HEK293T (cell line): Measurements from ENCODE around the gene NHP2.

Source experiments
- CTCF ChIA-PET: fragments of 350-600 bp; formaldehyde crosslinking; extraction: SDS; loops from one replicate; lab custom pipeline; 2021; ENCODE audit warnings: antibody characterized with exemption, inconsistent platforms; lab: Yijun Ruan, JAX
- POLR2A ChIA-PET: fragments of 350-600 bp; formaldehyde crosslinking; extraction: SDS; loops from one replicate; lab custom pipeline; 2020; ENCODE audit warnings: antibody characterized with exemption, inconsistent platforms; lab: Yijun Ruan, JAX
- DNase-seq: peaks from one replicate; pipeline ENCODE4 v3.0.0; 2012; ENCODE audit warnings: mixed read lengths; ENCODE audit errors: extremely low spot score
- ARNT ChIP-seq: fragments of 450-650 bp; IDR thresholded peaks from 2 replicates; pipeline ENCODE4 v1.6.1; 2017; ENCODE audit warnings: mild to moderate bottlenecking
- BHLHE40 ChIP-seq: fragments of 450-650 bp; IDR thresholded peaks from 2 replicates; pipeline ENCODE4 v1.6.1; 2016; ENCODE audit warnings: mild to moderate bottlenecking, moderate library complexity, borderline replicate concordance
- CTBP1 ChIP-seq: fragments of 450-650 bp; IDR thresholded peaks from 2 replicates; pipeline ENCODE4 v1.6.1; 2016; ENCODE audit warnings: borderline replicate concordance
- ELF4 ChIP-seq: fragments of 450-650 bp; IDR thresholded peaks from 2 replicates; pipeline ENCODE4 v1.6.1; 2017; ENCODE audit warnings: antibody characterized with exemption
- FOXA1 ChIP-seq: fragments of 450-650 bp; IDR thresholded peaks from 2 replicates; pipeline ENCODE4 v1.6.1; 2016; ENCODE audit warnings: mild to moderate bottlenecking
- FOXK2 ChIP-seq: fragments of 450-650 bp; IDR thresholded peaks from 2 replicates; pipeline ENCODE4 v1.6.1; 2016; ENCODE audit warnings: mild to moderate bottlenecking
- FOXM1 ChIP-seq: fragments of 450-650 bp; IDR thresholded peaks from 2 replicates; pipeline ENCODE4 v1.6.1; 2017; ENCODE audit warnings: mild to moderate bottlenecking, borderline replicate concordance
- HDGF ChIP-seq: fragments of 450-650 bp; IDR thresholded peaks from 2 replicates; pipeline ENCODE4 v1.6.1; 2017; ENCODE audit warnings: antibody characterized with exemption, borderline replicate concordance
- L3MBTL2 ChIP-seq: fragments of 450-650 bp; conservative IDR thresholded peaks from 2 replicates; pipeline ENCODE4 v1.6.1; 2016; ENCODE audit warnings: mild to moderate bottlenecking
- LEF1 ChIP-seq: fragments of 450-650 bp; IDR thresholded peaks from 2 replicates; pipeline ENCODE4 v1.6.1; 2017; ENCODE audit warnings: mild to moderate bottlenecking, borderline replicate concordance
- NFRKB ChIP-seq: fragments of 450-650 bp; IDR thresholded peaks from 2 replicates; pipeline ENCODE4 v1.6.1; 2016; ENCODE audit warnings: mild to moderate bottlenecking, moderate library complexity
- SP1 ChIP-seq: fragments of 450-650 bp; IDR thresholded peaks from 2 replicates; pipeline ENCODE4 v1.6.1; 2017
- SUZ12 ChIP-seq: fragments of 450-650 bp; IDR thresholded peaks from 2 replicates; pipeline ENCODE4 v1.6.1; 2016; ENCODE audit warnings: mild to moderate bottlenecking
- TARDBP ChIP-seq: fragments of 450-650 bp; IDR thresholded peaks from 2 replicates; pipeline ENCODE4 v1.6.1; 2016
- ZNF384 ChIP-seq: fragments of 450-650 bp; IDR thresholded peaks from 2 replicates; pipeline ENCODE4 v1.6.1; 2016
- TF ChIP-seq, protein P1 (sequence below): fragments of 450-650 bp; IDR thresholded peaks from 2 replicates; pipeline ENCODE4 v1.6.1; 2016

Gene NHP2

DNA sequence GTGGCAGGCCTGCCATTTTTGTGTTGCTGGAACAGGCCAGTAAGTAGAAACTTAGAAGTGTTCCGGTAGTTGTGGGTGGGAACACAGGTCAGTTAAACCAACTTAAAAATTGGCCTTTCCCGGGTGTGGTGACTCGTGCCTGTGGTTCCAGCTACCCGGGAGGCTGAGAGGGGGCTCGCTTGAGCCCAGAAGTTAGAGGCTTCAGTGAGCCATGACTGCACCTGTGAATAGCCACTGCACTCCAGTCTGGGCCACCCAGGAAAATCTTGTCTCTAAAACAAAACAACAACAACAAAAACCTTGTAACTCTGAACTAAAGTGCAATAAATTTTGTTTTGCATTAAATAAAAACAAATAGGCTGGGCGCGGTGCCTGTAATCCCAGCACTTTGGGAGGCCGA is 1.4 kb upstream of the NHP2 start:
- CTCF ChIA-PET, result interaction anchor here (6.9 kb wide), 1 partner anchor 79 kb away, joined by 30 read pairs; no protein-coding TSS in a partner anchor
- no peak for DNase-seq
- TF ChIP-seq FOXK2, result no peak
- TF ChIP-seq, protein P1, sequence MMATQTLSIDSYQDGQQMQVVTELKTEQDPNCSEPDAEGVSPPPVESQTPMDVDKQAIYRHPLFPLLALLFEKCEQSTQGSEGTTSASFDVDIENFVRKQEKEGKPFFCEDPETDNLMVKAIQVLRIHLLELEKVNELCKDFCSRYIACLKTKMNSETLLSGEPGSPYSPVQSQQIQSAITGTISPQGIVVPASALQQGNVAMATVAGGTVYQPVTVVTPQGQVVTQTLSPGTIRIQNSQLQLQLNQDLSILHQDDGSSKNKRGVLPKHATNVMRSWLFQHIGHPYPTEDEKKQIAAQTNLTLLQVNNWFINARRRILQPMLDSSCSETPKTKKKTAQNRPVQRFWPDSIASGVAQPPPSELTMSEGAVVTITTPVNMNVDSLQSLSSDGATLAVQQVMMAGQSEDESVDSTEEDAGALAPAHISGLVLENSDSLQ, result no peak
- no peak for TF ChIP-seq FOXM1
- no peak for TF ChIP-seq SUZ12
- TF ChIP-seq TARDBP, result no peak
- no peak for TF ChIP-seq HDGF
- no peak for TF ChIP-seq BHLHE40
- TF ChIP-seq SP1, result no peak
- TF ChIP-seq FOXA1, result no peak
- TF ChIP-seq CTBP1, result no peak
- no peak for TF ChIP-seq ZNF384
- no peak for TF ChIP-seq ARNT
- no peak for TF ChIP-seq ELF4
- TF ChIP-seq NFRKB, result no peak
- TF ChIP-seq LEF1, result no peak
- no peak for TF ChIP-seq L3MBTL2
- POLR2A ChIA-PET, result interaction anchor here (1.0 to 2.1 kb wide), 3 partner anchors 24 to 48 kb away, joined by 3 to 13 read pairs (median 5); partner anchors contain the start of gene RMND5B

DNA sequence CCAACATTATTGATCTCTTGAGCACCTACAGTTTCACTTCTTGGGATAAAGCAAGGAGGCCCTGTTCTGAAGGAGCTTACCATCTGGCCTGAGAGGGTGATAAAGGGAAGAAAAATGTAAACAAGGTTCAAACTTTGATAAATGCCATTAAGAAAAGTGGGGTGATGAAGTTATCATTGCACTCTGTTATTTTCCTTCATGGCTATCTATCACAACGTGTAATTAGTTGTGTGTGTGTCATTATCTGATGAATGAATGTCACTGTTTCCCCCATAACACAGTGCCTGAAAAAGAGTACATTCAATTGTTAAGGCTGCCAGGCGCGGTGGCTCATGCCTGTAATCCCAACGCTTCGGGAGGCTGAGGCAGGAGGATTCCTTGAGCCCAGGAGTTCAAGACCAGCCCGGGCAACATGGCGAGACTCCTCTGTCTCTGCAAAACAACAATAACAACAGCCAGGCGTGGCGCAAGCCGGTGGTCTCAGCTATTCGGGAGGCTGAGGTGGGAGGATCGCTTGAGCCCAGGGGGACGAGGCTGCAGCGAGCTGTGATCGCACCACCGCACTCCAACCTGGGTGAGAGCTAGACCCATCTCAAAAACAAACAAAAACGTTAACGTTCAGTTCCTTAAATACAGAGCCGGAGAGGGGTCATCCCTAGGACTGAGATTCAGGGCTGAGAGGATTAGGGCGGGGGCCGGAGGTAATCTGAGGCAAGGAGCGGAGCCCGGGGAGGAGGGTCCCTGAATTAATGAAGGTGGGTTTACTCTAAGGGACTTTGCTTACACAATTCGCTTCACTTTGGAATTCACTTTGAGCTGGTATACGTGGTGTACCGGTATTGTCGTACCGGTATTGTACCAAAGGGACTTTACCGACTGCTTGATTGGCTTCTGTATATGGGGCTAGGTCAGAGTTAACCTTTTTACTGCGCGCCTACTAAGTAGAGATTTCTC is 917 bp downstream of the NHP2 start:
- ChIA-PET CTCF (interaction anchor here (0.6 to 6.9 kb wide), 4 partner anchors 10 to 127 kb away, joined by 3 to 30 read pairs (median 4); no protein-coding TSS in a partner anchor), POLR2A (interaction anchor here (0.6 to 2.4 kb wide), 10 partner anchors 9 to 77 kb away, joined by 3 to 13 read pairs (median 8); partner anchors contain the start of genes HNRNPAB and RMND5B)
- TF ChIP-seq ARNT (no peak), SUZ12 (no peak), FOXK2 (no peak), ELF4 (no peak), SP1 (no peak), FOXA1 (no peak)

GRCh38 chr5:178150977-178151734 is 2.5 kb downstream of the NHP2 start:
- DNase-seq, result no peak
- TF ChIP-seq LEF1 (no peak), CTBP1 (no peak), L3MBTL2 (no peak), SP1 (no peak), ELF4 (no peak), TARDBP (no peak), ZNF384 (no peak)
- TF ChIP-seq, protein P1, result no peak
- CTCF ChIA-PET, result interaction anchor here (1.6 kb wide), 1 partner anchor 30 kb away, joined by 4 read pairs; no protein-coding TSS in a partner anchor
- POLR2A ChIA-PET, result interaction anchor here (0.5 kb wide), 1 partner anchor 15 kb away, joined by 3 read pairs; no protein-coding TSS in a partner anchor

More for the DNA sequence above, 917 bp downstream of the NHP2 start:
- no peak for DNase-seq

- CTCF ChIA-PET, result interaction anchor here (0.9 to 3.0 kb wide), 4 partner anchors 29 to 74 kb away, joined by 3 to 17 read pairs (median 4); no protein-coding TSS in a partner anchor
- POLR2A ChIA-PET, result interaction anchor here (1.1 to 1.7 kb wide), 5 partner anchors 14 to 74 kb away, joined by 3 to 8 read pairs (median 5); partner anchors contain the start of gene RMND5B
- TF ChIP-seq BHLHE40 (no peak), CTBP1 (no peak), LEF1 (no peak), FOXK2 (no peak), TARDBP (no peak), ARNT (no peak), ELF4 (no peak), FOXM1 (no peak), L3MBTL2 (no peak), SP1 (no peak), NFRKB (no peak), HDGF (no peak), FOXA1 (no peak), ZNF384 (no peak)
- TF ChIP-seq, protein P1, result no peak
- no peak for DNase-seq
These were observed 4.3 kb downstream of the NHP2 start for GRCh38 chr5:178149199-178149932.

- CTCF ChIA-PET, result interaction anchor here (3.0 kb wide), 1 partner anchor 72 kb away, joined by 17 read pairs; no protein-coding TSS in a partner anchor
- POLR2A ChIA-PET, result no interaction called here
- no peak for DNase-seq
- TF ChIP-seq FOXA1 (no peak), CTBP1 (no peak), L3MBTL2 (no peak), FOXK2 (no peak), SUZ12 (no peak), NFRKB (no peak), SP1 (no peak), TARDBP (no peak), ARNT (no peak), FOXM1 (no peak), ELF4 (no peak), BHLHE40 (no peak), HDGF (no peak), ZNF384 (no peak), LEF1 (no peak)
- TF ChIP-seq, protein P1, result no peak
These were observed 6.3 kb downstream of the NHP2 start for GRCh38 chr5:178147406-178147805.
